Measurements from ENCODE around the gene SMIM21.

- TF ChIP-seq CTCF (conservative IDR thresholded peaks at IDR 0.05) (no peak), ZFX (IDR thresholded peaks at IDR 0.05) (no peak)
Observed at GRCh38 chr18:75418293-75419005, 9.1 kb downstream of the SMIM21 start.

All from C4-2B (cell line).